HEK293T (cell line): ENCODE measurements around the gene CCDC148.

Experiments
- BHLHE40 ChIP-seq: fragments of 450-650 bp; IDR thresholded peaks from 2 replicates; pipeline ENCODE4 v1.6.1; 2016; ENCODE audit warnings: mild to moderate bottlenecking, moderate library complexity, borderline replicate concordance
- ELF4 ChIP-seq: fragments of 450-650 bp; IDR thresholded peaks from 2 replicates; pipeline ENCODE4 v1.6.1; 2017; ENCODE audit warnings: antibody characterized with exemption
- FOXA1 ChIP-seq: fragments of 450-650 bp; IDR thresholded peaks from 2 replicates; pipeline ENCODE4 v1.6.1; 2016; ENCODE audit warnings: mild to moderate bottlenecking
- FOXK2 ChIP-seq: fragments of 450-650 bp; IDR thresholded peaks from 2 replicates; pipeline ENCODE4 v1.6.1; 2016; ENCODE audit warnings: mild to moderate bottlenecking
- FOXM1 ChIP-seq: fragments of 450-650 bp; IDR thresholded peaks from 2 replicates; pipeline ENCODE4 v1.6.1; 2017; ENCODE audit warnings: mild to moderate bottlenecking, borderline replicate concordance
- HDGF ChIP-seq: fragments of 450-650 bp; IDR thresholded peaks from 2 replicates; pipeline ENCODE4 v1.6.1; 2017; ENCODE audit warnings: antibody characterized with exemption, borderline replicate concordance
- NFRKB ChIP-seq: fragments of 450-650 bp; IDR thresholded peaks from 2 replicates; pipeline ENCODE4 v1.6.1; 2016; ENCODE audit warnings: mild to moderate bottlenecking, moderate library complexity
- PKNOX1 ChIP-seq: fragments of 450-650 bp; IDR thresholded peaks from 2 replicates; pipeline ENCODE4 v1.6.1; 2016
- SP1 ChIP-seq: fragments of 450-650 bp; IDR thresholded peaks from 2 replicates; pipeline ENCODE4 v1.6.1; 2017
- SUZ12 ChIP-seq: fragments of 450-650 bp; IDR thresholded peaks from 2 replicates; pipeline ENCODE4 v1.6.1; 2016; ENCODE audit warnings: mild to moderate bottlenecking
- TARDBP ChIP-seq: fragments of 450-650 bp; IDR thresholded peaks from 2 replicates; pipeline ENCODE4 v1.6.1; 2016

GRCh38 chr2:158134655-158135054, 321.9 kb downstream of the CCDC148 start:
- no peak for TF ChIP-seq FOXM1
- no peak for TF ChIP-seq FOXK2
- TF ChIP-seq SP1: no peak
- no peak for TF ChIP-seq HDGF
- no peak for TF ChIP-seq TARDBP
- TF ChIP-seq FOXA1: no peak
- no peak for TF ChIP-seq SUZ12
- no peak for TF ChIP-seq NFRKB
- no peak for TF ChIP-seq BHLHE40
- no peak for TF ChIP-seq ELF4
- TF ChIP-seq PKNOX1: no peak
